Measurements from ENCODE around the gene FGD3.

FGD3 gene

GRCh38 chr9:93058355-93059010, 111.2 kb downstream of the FGD3 start, which contains the start of gene SUSD3:
TSS of gene SUSD3 (plus strand) at chr9:93058701. CDS start at chr9:93058743, 42 bp downstream.
- peak; percentile 69 for DNase-seq

GRCh38 chr9:93059011-93059714, 111.8 kb downstream of the FGD3 start:
- peak; percentile 41 for DNase-seq

GRCh38 chr9:93059715-93060578, 112.6 kb downstream of the FGD3 start:
- DNase-seq, result no peak

- no peak for DNase-seq
Observed at GRCh38 chr9:93060746-93061259, 113.5 kb downstream of the FGD3 start.

GRCh38 chr9:93061260-93061751, 114.0 kb downstream of the FGD3 start:
- no peak for DNase-seq

GRCh38 chr9:93061791-93062763, 114.8 kb downstream of the FGD3 start:
- DNase-seq, result peak; percentile 45

GRCh38 chr9:93064392-93065134, 117.2 kb downstream of the FGD3 start:
- DNase-seq, result peak; percentile 77

GRCh38 chr9:93065135-93065720, 117.9 kb downstream of the FGD3 start:
- DNase-seq, result no peak

- DNase-seq, result no peak
Observed at GRCh38 chr9:93066978-93067603, 119.8 kb downstream of the FGD3 start.

GRCh38 chr9:93068956-93069355, 121.6 kb downstream of the FGD3 start:
- DNase-seq, result no peak

- peak; percentile 39 for DNase-seq
Observed at GRCh38 chr9:93071464-93071863, 124.1 kb downstream of the FGD3 start.

GRCh38 chr9:93072383-93072795, 125.1 kb downstream of the FGD3 start:
- DNase-seq, result no peak

GRCh38 chr9:93076101-93076791, 128.9 kb downstream of the FGD3 start:
- DNase-seq, result no peak

GRCh38 chr9:93076792-93077128, 129.4 kb downstream of the FGD3 start:
- no peak for DNase-seq

GRCh38 chr9:93077367-93077766, 130.0 kb downstream of the FGD3 start:
- no peak for DNase-seq

GRCh38 chr9:93077811-93078210, 130.5 kb downstream of the FGD3 start:
- no peak for DNase-seq

GRCh38 chr9:93079371-93079770, 132.0 kb downstream of the FGD3 start:
- no peak for DNase-seq

- no peak for DNase-seq
Observed at GRCh38 chr9:93080406-93080805, 133.1 kb downstream of the FGD3 start.

GRCh38 chr9:93081081-93081529, 133.8 kb downstream of the FGD3 start:
- no peak for DNase-seq

- no peak for DNase-seq
Observed at GRCh38 chr9:93081931-93082330, 134.6 kb downstream of the FGD3 start.
